Measurements from ENCODE around the gene TEAD1.

DNA sequence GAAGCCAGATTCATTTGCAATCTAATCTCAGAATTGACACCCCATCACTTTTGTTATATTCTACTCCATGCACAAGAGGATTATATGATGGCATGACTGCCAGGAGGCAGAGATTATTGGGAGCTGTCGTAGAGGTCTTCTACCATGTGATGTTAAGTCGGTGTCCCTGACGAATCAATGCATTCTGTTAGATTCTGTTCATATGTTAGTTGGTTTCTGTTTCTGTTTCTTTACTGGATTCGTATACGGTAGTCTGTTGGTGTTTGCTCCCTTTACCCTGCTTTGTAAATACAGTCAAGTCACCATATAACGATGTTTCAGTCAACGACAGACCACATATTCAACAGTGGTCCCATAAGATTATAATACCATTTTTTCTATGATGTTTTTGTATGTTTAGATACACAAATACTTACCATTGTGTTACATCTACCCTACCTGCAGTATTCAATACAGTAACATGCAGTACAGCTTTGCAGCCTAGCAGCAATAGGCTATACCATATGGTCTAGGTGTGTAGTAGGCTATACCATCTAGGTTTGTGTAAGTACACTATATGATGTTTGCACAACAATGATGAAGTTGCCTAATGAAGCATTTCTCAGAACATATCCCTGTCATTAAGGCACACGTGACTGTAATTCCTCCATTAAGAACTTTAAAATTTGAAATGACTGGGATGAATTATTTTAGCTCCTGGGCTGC, 312.1 kb downstream of the TEAD1 start:
- TF ChIP-seq, protein P1, sequence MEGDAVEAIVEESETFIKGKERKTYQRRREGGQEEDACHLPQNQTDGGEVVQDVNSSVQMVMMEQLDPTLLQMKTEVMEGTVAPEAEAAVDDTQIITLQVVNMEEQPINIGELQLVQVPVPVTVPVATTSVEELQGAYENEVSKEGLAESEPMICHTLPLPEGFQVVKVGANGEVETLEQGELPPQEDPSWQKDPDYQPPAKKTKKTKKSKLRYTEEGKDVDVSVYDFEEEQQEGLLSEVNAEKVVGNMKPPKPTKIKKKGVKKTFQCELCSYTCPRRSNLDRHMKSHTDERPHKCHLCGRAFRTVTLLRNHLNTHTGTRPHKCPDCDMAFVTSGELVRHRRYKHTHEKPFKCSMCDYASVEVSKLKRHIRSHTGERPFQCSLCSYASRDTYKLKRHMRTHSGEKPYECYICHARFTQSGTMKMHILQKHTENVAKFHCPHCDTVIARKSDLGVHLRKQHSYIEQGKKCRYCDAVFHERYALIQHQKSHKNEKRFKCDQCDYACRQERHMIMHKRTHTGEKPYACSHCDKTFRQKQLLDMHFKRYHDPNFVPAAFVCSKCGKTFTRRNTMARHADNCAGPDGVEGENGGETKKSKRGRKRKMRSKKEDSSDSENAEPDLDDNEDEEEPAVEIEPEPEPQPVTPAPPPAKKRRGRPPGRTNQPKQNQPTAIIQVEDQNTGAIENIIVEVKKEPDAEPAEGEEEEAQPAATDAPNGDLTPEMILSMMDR (conservative IDR thresholded peaks at IDR 0.05 in 1 of 2, IDR thresholded peaks at IDR 0.05 in 1 of 2; ENCODE audit: low read depth in 1 of 2, low read length in 2 of 2): no peak
- TF ChIP-seq EZH2 (IDR thresholded peaks at IDR 0.05; ENCODE audit: low read length, missing control alignments): no peak

Data from fibroblast of lung (primary cell).